Measurements from ENCODE around the gene ITGAV. TPM values are rescaled to one million over a fixed set of nuclear protein-coding genes. Genes with fewer than 3 reads are reported as not detected.

Gene ITGAV
- total RNA-seq, 1 donor from 2014 or later = 46.6 TPM

DNA sequence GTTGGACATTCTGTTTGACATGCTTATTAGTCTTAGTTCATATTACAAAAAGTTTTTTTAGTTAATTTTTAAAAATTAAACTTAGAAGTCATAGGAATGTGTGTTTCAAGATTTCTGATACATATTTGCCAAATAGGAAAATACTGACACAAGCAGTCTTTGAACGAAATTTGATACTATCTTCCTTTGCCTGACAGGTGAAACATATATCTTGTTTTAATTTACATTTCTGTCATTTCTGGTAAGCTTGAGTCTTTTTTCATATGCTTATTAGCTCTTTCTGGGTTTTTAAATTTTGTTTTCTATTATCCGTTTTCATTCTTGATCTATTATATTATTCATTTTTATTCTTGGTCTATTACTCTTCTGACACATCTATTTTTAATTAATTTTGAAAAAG lies 24.5 kb downstream of the ITGAV start:
- H3K4me3 ChIP-seq = no peak overlapping the region
- no peaks in the 10 kb centered on the region for H3K36me3 ChIP-seq
- no peaks in the 10 kb centered on the region for H3K9me3 ChIP-seq
- H3K4me1 ChIP-seq = peaks cover 11% of the 10 kb centered on the region
- no peaks in the 10 kb centered on the region for H3K27me3 ChIP-seq (ENCODE audit: low read depth)
- intact Hi-C loops (cut with DNase I) = no loop called here
- ATAC-seq = no peak
- TF ChIP-seq, protein P1, sequence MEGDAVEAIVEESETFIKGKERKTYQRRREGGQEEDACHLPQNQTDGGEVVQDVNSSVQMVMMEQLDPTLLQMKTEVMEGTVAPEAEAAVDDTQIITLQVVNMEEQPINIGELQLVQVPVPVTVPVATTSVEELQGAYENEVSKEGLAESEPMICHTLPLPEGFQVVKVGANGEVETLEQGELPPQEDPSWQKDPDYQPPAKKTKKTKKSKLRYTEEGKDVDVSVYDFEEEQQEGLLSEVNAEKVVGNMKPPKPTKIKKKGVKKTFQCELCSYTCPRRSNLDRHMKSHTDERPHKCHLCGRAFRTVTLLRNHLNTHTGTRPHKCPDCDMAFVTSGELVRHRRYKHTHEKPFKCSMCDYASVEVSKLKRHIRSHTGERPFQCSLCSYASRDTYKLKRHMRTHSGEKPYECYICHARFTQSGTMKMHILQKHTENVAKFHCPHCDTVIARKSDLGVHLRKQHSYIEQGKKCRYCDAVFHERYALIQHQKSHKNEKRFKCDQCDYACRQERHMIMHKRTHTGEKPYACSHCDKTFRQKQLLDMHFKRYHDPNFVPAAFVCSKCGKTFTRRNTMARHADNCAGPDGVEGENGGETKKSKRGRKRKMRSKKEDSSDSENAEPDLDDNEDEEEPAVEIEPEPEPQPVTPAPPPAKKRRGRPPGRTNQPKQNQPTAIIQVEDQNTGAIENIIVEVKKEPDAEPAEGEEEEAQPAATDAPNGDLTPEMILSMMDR (IDR thresholded peaks at IDR 0.05) = no peak
- H3K27ac ChIP-seq = no peak overlapping the region
- DNase-seq = no peak

DNA sequence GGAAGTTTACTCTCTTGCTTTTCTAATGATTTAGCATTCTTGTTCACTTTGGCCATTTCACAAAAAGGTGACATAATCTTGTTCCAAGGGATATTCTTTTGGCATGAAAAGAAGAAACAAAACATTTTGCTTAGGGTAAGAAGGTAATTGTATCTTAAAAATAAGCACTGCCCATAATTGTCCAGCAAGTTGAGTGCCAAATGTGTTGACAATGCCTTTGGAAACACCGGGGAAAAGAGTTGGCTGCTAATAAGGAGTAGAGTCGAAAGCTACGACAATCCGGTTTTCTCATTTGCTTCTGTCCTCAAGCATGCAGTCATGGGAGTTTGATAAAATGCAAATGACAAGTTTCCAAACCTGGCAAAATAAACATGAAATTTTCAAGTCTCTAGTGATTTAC lies 27.3 kb downstream of the ITGAV start:
- no peak for DNase-seq
- H3K27me3 ChIP-seq (ENCODE audit: low read depth) = no peaks in the 10 kb centered on the region
- TF ChIP-seq, protein P1 (IDR thresholded peaks at IDR 0.05) = no peak
- H3K9me3 ChIP-seq = no peaks in the 10 kb centered on the region
- intact Hi-C loops (cut with DNase I) = no loop called here
- no peak for ATAC-seq
- H3K27ac ChIP-seq = no peak overlapping the region
- H3K36me3 ChIP-seq = peaks cover 2% of the 10 kb centered on the region
- peaks cover 8% of the 10 kb centered on the region for H3K4me1 ChIP-seq
- no peak overlapping the region for H3K4me3 ChIP-seq

DNA sequence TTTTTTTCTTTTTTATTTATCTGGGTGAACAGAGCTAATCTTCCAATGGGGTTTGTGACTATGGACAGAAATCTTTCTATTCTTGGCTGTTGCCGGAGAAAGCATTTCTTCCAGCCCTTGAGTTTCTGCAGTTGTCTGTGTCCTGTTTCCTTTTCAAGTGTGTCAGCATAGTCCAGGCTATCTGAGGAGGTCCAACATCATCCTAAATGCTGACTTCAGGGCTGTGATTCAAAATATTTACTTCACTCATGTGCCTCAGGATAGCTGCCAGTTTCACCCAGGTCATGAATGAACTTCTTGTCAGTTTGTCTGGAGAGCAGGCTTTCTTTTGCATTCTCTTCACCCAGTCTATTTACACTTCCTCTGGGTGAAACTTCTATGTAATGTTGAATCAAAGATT lies 27.9 kb downstream of the ITGAV start:
- Histone ChIP-seq H3K27me3 (ENCODE audit: low read depth) (no peaks in the 10 kb centered on the region), H3K9me3 (no peaks in the 10 kb centered on the region), H3K36me3 (peaks cover 8% of the 10 kb centered on the region), H3K4me3 (no peak overlapping the region), H3K4me1 (peaks cover 3% of the 10 kb centered on the region), H3K27ac (no peak overlapping the region)
- no peak for DNase-seq
- TF ChIP-seq, protein P1 (IDR thresholded peaks at IDR 0.05) = no peak
- intact Hi-C loops (cut with DNase I) = no loop called here
- no peak for ATAC-seq

DNA sequence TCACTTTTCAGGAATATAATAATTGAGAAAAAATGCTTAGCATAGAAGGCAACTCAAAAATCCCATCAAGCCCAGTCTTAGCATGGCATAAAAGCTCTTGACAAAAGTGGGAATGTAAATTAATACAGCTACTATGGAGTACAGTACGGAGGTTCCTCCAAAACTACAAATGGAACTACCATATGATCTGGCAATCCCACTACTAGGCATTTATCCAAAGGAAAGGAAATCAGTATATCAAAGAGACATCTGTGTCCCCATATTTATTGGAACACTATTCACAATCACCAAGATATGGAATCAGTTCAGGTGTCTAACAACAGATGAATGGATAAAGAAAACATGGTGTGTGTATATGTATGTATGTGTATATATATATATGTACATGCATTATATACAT lies 28.8 kb downstream of the ITGAV start:
- Histone ChIP-seq H3K4me3 (no peak overlapping the region), H3K27ac (no peak overlapping the region), H3K36me3 (peaks cover 17% of the 10 kb centered on the region), H3K9me3 (no peaks in the 10 kb centered on the region), H3K4me1 (no peaks in the 10 kb centered on the region), H3K27me3 (ENCODE audit: low read depth) (no peaks in the 10 kb centered on the region)
- ATAC-seq (no peak), DNase-seq (no peak)
- TF ChIP-seq, protein P1 (IDR thresholded peaks at IDR 0.05) = no peak
- intact Hi-C loops (cut with DNase I) = no loop called here

DNA sequence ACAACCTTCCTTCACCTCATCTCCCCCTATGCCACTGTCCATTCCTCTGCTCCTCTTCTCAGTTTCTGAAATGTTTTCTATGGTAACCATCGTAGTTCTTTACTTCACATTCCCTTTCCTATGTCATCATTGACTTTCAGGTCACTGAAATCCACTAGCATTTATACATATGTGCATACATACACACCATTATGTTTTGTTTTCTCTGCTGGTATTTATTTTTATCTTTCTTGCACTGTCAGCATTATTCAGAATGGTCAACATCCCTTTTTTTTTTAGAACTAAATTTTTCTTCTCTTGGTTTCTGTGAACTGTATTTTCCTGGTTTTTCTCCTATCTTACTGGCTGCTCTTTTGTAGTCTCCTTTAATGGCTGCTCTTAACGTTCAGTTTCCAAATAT lies 33.2 kb downstream of the ITGAV start:
- intact Hi-C loops (cut with DNase I) = no loop called here
- TF ChIP-seq, protein P1 (IDR thresholded peaks at IDR 0.05) = no peak
- Histone ChIP-seq H3K36me3 (peaks cover 38% of the 10 kb centered on the region), H3K9me3 (no peaks in the 10 kb centered on the region), H3K4me1 (no peaks in the 10 kb centered on the region), H3K27ac (no peak overlapping the region), H3K4me3 (no peak overlapping the region), H3K27me3 (ENCODE audit: low read depth) (no peaks in the 10 kb centered on the region)
- DNase-seq = no peak
- ATAC-seq = no peak

DNA sequence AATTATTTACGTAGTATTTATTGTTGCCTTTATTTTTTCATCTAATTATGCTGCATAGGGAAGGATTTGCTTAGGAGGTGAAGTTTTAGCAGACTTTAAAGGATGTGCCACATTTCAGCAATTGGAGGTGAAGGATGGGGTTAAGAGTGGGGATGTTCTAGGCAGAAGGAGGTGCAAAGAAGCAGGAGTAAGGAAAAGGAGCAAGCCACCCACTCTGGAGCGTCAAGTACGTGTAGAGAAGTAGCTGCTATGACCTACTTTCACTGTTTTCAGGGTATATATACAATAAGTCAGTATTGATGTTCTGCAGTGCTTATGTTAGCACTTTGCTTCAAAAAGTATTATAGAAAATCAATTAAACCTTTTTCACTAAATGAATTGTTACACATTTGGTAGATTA lies 34.4 kb downstream of the ITGAV start:
- TF ChIP-seq, protein P1 (IDR thresholded peaks at IDR 0.05) = no peak
- DNase-seq (no peak), ATAC-seq (no peak)

More for the DNA sequence above, 34.4 kb downstream of the ITGAV start:
- Histone ChIP-seq H3K4me1 (no peaks in the 10 kb centered on the region), H3K27ac (no peak overlapping the region), H3K36me3 (peaks cover 38% of the 10 kb centered on the region), H3K4me3 (no peak overlapping the region), H3K27me3 (ENCODE audit: low read depth) (no peaks in the 10 kb centered on the region), H3K9me3 (no peaks in the 10 kb centered on the region)
- intact Hi-C loops (cut with DNase I) = no loop called here

Data from lower lobe of right lung (tissue), 2 donors.